Epidermal melanocyte (primary cell): ENCODE measurements around the gene SLC47A1.
"Not testable (repeated sequence)": the region's sequence is repeated elsewhere in the genome, so short reads cannot be mapped to it uniquely, and the experiment has no call there.

Source experiments
- DNase-seq: peaks from one replicate; pipeline ENCODE4 v3.0.0; 2011; ENCODE audit warnings: low spot score; ENCODE audit not compliant: insufficient read length

The SLC47A1 gene

DNA sequence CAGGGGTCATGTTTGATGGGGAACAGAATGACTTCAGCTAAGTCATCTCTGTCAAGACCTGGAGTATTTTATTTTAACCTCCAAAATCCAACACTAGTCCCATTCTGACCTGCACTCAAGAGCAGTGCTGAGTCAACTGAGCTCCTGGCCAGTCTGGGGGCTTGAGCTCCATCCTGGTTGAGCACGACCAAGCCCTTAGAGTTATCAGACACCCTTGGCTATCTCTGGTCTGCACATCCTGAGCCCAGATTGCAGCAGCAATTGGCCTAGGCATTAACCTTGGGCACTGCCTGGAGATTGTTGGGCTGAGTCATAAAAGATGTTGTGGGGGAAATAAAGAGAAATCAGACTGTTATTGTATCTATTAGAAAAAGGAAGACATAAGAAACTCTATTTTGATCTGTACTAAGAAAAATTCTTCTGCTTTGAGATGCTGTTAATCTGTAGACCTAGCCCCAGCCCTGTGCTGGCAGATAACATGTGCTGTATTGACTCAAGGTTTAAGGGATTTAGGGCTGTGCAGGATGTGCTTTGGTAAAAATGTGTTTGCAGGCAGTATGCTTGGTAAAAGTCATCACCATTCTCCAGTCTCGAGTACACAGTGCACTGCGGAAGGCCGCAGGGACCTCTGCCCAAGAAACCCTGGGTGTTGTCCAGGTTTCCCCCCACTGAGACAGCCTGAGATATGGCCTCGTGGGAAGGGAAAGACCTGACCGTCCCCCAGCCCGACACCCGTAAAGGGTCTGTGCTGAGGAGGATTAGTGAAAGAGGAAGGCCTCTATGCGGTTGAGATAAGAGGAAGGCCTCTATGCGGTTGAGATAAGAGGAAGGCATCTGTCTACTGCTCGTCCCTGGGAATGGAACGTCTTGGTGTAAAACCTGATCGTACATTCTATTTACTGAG is 14.0 kb upstream of the SLC47A1 start:
- DNase-seq = not testable (repeated sequence)

DNA sequence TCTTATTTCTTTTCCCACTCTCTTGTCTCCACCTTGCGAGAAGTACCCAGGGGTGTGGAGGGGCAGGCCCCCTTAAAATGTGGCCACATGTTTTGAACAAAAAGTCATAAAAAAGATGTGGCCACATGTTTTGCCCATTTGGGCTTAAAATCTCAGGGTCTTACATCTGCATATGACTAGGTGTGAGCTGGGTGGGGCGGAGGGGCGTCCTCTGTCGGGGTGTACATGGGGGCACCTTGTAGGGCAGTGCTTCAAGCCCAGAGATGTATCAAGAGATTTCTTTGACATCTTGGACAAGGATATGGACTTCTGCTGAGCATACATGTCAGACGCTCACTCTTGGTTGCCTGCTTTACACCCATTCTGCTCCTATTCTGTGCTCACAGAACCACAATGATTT is 13.0 kb upstream of the SLC47A1 start:
- no peak for DNase-seq

DNA sequence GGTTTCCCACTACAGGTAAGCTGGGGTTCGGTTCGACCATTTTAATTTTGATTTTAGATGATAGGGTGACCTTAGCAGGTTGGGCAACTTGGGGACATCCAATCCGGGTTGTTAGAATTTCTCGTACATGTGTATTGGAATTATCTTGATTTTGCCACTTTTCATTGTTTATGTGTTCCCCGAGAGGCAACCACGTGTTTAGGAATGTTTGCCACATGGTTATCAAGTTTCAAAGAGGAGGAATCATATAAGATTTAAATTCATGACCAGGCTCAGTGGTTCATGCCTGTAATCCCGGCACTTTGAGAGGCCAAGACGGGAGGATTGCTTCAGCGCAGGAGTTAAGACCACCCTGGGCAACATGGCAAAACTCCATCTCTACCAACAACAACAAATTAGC is 10.0 kb upstream of the SLC47A1 start:
- no peak for DNase-seq

DNA sequence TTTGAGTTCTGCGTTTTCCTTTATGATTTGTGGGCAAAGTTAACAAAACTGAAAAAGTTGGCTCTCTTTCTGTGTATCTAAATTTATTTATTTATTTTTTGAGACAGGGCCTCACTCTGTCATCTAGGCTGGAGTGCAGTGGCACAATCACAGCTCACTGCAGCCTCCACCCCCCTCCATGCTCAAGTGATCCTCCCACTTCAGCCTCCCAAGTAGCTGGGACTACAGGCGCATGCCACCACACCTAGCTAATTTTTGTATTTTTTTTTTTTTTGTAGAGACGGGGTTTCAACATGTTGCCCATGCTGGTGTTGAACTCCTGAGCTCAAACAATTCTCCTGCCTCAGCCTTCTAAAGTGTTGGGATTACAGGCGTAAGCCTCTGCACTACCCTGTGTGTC is 6.7 kb upstream of the SLC47A1 start:
- DNase-seq = not testable (repeated sequence)

DNA sequence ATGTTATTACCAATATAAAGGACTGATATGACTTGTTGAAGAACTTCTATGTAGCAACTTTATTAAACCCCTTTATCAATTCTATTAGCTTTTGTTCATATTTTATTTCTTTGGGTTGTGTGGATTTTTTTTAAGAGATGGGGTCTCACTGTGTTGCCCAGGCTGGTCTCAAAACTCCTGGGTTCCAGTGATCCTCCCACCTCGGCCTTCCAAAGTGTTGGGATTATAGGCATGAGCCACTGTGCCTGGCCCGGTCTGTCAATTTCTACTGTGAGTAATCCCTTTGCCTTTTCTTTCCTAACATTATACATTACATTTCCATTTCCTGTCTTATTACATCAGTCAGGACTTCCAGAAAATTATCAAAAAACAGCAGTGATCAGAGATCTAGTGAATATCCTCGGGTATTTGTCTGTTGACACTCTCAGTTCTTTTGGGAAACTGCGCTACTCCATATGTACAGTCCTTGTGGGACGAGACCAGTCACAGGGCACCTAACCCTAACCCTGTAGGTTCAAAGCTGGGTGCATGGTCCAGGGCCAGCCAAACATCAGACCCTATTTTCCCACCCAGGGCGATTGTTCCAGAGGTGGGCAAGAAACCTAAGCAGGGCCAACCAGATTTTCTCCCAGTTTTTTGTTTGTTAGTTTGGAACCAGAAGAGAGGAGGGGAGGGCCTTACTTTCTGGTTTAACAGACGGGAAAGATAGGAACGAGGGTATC is 1.7 kb upstream of the SLC47A1 start:
- no peak for DNase-seq

DNA sequence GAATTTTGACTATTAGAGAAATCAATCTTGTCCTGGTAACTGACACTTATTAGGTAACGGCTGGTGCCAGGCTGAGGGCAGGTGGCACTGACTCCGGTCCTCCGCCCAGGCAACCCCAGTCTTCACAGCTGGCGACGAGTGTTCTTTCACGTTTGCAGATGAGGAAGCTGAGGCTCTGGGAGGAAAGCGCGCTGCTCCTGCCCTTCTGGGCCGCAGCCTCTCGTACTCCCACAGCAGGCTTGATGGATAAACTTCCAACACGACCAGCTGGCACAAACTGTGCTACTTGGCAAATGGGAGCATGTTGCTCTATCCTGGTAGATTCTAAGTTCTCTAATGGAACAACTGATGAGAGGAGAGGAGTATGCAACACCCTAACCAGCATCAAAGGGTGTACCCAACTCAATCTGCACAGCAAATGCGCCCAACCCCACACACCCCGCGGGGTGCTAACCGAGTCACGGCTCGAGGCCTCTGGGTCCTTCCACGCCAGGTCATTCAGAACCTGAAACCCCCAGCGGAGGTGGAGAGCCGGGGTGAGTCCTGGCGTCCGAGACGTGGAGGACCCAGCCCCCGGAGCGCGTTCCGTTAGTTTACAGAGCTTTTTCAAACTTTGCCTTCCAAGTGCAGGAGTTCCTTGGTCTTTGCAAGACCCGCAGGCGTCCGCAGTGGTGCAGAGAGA is 477 bp upstream of the SLC47A1 start:
- no peak for DNase-seq

DNA sequence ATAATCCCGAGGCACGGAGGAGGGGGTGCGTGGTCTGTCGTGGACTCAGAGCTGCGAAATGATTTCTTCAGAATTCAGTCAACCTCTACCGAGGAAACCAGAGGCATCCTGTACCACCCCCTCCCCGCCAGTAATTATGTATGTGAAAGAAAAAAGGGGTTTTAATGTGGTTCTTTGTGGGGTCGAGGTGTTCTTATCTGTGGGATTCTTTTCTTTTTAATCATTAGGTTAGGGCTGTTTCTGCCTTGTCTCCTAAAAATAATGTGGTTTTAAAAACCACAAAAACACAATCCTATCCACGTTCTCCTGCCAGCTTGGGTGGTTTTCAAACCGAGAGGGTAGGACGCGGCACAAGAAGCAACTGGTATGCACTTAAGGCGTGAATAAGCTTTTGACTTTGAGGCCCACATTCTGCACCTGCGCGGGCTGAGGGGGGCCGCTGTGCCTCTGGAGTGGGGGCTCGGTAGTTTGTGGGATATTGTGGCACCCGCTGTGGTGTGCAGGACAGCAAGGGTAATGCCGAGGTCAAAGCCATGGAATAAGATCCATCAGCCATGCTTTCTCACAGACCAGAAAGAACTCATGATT is 1.0 kb downstream of the SLC47A1 start:
- no peak for DNase-seq

DNA sequence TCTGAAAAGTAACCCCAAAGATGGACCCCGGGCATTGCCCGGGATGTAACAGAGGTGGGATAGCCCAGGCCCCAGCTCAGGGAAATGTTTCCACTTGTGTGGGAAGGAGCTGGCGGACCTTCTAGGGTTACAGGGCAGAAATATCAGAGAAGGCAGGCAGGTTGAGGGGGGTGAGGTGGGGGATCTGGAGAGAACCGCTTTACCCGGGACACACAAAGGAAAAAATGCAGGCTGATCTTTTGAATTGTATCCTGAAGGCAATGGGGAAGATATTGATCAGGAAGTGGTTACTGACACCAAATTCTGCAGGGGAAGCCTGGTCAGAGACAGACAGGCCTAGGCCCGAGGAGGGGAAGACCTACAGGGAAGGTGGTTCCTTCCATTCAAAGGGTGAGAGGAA is 3.5 kb downstream of the SLC47A1 start:
- no peak for DNase-seq

DNA sequence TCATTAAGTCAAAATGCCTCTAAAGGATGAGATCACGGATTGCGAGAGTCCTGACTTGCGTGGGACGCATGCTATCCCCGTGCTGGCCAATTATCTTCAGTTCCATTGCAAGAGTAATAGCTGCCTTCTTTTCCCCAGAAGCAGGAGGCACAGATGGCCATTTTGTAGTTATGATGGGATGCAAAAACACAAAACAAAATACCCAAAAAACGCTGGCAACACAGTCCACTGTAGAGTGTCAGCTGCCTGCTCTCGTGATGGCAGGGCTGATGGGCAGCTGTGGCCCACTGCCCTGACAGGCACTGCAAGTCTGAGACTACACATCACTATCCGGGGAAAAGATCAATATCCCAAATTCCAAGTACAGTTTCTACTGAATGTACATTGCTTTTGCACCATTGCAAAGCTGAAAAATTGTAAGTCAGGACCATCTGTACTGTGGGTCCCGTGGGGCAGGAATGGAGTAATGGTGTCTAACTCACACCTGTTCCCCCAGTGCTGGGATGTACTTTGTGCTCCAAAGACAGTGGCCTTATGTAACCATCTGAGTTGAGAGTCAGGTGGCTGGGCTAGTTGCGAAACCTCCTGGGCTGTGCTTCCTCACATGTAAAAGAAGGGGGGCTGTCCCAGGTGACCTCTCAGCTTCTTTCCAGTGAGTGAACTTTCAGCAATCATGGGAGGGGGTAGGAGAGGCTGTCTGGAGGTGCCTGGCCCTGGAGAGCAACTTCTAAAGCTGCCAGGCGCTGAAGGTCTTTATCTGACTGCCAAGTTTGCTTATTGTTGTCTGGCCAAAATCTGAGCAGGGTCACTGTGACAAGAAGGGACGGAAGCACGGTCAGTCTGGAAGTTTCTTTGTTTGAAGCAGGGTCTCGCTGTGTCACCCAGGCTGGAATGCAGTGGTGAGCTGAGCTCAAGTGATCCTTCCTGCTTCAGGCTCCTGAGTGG is 4.7 kb downstream of the SLC47A1 start:
- DNase-seq = no peak

DNA sequence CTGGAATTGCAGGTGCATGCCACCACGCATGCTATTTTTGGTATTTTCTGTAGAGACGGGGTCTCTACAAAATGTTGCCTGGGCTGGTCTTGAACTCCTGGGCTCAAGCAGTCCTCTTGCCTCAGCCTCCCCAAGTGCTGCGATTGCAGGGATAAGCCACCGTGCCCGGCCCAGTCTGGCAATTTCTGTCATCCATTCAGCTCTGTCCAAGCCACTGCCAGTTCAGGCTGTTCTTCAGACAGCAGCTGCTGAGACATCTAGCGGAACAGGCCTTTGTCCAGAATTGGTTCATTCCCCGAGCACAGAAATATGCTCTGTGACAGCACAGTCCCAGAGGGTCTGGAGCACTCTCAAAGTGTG is 5.4 kb downstream of the SLC47A1 start:
- DNase-seq = no peak

DNA sequence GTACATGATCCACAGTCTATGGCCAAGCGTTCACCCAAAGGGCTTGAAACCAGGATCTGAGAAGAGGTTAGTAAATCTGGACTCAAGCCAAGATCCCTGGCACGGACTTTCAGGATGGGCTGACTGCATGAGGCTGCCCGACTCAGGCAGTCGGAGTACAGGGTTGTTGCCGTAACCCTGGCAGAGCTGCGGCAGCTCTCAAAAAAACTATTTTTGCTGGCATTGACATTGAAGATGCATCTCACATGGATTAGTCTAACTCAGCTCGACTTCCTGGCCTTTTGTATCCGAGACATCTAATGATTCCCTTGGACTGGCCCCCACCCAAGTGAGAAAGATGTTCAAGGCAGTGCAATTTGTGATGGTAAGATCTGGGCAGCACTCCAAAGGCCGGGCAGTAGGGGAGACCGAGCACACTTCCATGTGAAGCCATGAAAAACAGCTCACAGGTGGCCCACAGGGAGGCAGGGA is 6.2 kb downstream of the SLC47A1 start:
- no peak for DNase-seq

DNA sequence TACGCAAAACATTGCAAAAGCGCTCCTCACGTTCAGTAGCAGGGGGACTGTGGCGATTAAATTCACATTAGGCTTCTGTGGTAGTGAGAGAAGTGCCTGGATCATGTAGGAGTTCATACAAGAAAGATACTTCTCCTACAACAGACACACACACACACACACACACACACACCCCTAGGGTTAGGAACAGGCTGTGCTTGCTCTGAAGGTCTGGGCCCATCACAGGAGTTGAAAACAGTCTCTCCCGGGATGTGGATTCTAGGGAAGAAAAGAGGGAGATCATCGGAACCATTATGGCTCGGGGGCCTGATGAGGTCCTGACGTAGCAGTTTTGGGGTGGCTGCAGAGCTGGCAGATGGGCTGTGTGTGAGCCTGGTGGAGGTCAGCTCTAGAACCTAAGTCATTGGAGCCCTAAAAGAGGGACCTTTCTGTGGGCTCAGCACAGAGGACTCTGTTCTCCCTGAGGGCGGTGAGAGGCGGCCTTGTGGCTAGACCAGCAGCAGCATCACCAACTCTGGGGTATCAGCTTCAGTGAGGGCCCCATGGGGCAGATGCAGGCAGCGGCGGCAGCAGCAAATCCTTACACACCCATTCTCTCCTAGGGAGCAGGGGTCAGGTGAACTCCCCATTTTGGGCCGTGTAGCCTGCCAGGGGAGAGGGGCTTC is 7.2 kb downstream of the SLC47A1 start:
- DNase-seq = no peak

DNA sequence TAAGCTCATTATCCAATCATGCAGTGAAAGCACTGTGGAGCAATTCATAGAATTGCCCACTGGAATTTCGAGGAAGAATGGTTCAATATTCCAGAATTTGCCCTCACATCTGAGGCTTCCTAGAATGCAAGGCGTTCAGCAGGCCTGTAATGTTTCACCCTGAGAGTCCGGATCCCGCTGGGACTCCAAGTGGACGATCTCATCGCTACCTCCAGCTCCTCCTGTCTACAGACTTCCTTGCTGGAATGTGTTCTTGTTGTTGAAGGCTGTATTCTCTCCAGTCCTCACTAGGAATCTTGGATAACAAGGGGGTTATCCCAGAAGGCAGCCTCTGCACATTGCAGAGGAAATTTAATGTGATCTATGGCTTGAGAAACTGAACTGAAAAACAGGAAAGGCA is 7.8 kb downstream of the SLC47A1 start:
- no peak for DNase-seq

DNA sequence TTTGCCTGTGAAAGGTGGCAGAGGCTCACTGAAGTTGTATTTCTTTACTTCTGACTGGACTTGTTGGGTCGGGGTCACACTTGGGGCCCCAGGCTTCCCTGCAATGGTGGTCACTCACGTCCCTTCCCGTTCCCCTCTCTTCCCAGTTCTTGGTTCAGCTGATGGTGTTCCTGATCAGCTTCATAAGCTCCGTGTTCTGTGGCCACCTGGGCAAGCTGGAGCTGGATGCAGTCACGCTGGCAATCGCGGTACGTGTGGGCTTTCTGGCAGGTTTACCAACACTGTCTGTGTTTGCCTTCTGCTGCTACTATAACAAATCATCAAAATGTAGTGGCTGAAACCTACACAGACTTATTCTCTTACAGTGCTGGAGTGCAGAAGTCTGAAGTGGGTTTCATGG is 8.6 kb downstream of the SLC47A1 start:
- DNase-seq = no peak

DNA sequence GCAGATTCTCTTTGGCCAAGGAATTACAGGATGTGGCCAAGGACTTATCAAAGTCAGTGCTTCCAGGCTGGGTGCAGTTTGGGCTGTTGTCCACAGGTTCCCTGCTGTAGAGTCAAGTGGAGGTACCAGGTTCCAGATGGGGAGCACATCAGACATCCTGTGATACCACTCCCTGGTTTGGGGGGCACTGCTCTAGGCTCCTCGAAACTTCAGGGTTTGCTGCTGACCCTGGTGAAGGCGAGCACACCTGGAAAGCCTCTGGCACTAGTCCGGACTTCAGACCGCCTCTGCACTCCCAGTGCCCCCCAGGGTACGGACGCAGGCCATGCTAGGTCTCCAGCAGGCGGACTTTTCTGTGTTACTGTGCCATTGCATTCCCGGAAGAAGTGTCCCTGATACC is 10.7 kb downstream of the SLC47A1 start:
- DNase-seq = no peak

DNA sequence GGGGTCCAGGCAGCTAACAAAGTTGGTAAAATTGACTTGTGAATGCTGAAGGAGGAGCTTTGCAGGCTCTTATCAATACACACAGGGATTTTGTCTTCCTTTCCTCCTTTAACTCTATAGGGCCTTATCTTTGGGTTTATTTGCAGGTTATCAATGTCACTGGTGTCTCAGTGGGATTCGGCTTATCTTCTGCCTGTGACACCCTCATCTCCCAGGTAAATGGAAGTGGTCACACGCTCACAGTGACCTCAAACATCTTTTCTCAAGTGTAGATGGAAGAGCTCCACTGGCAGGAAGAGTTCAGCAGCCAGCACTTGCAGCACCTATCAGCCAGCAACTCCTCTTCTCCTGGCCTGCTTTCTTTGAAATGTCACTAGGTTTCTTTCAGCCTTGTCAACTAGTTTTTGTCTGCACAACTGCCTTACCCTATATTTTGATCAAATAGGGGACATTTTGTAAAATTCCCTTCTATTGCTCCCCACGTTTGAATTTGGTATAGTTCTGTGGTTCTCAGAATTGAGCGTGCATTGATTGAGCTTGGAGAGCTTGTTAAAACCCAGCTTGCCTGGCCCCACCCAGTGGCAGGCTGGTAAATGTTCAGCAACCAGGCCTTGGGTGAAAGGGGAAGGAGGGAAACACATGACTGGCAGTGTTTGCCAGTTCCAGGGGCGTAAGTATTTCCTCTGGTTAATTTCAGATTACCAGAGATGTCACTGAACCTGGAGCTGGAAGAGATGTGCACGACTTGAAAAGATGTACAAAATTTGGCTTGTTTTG is 12.8 kb downstream of the SLC47A1 start:
- DNase-seq = no peak

DNA sequence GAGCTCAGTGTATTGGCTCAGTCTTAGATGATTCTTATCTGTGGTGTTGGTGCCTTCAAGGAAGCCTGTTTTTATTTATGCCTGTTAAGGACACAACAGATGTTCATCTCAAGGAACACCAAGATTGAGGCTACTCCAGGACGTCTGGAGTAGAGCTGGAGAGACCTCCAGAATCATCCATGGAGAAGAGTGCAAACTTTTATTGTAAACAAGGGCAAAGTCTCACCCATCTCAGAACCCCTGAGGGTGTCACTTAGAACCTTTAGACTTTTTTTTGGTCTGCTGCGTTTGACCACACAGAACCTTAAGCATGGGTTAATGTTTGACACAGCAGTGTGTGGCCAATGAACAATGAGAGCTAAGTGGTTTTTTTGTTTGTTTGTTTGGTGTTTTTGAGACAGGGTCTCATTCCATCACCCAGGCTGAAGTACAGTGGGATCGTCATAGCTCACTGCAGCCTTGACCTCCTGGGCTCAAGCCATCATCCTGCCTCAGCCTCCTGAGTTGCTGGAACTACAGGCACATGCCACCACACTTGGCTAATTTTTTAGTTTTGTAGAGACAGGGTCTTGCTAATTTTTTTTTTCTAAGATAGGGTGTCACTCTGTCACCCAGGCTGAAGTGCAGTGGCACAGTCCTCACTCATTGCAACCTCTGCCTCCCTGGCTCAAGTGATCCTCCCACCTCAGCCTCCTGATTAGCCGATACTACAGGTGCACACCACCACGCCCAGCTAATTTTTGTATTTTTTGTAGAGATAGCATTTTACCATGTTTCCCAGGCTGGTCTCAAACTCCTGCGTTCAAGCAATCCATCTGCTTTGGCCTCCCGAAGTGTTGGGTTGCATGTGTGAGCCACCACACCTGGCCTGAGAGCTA is 16.3 kb downstream of the SLC47A1 start:
- no peak for DNase-seq

DNA sequence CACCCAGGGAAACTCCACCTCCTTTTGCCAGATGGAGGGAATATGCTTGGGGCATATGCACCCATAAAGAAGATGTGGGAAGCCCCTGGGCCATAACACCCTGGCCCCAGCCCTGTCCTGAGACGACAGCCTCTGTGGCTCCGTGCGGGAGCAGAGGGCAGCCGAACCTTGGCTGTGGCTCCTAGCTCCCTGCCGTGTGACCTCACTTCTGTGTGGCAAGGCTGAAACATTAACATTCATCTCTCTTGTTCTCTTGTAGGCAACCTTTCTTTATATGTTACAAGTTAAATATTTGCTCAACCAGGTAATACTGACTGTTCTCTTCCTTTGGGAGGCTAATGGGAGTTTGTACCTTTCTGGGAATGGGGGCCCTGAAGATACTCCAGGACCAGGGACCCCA is 17.5 kb downstream of the SLC47A1 start:
- DNase-seq = no peak
